ENCODE results near the gene EFCAB6.

DNA sequence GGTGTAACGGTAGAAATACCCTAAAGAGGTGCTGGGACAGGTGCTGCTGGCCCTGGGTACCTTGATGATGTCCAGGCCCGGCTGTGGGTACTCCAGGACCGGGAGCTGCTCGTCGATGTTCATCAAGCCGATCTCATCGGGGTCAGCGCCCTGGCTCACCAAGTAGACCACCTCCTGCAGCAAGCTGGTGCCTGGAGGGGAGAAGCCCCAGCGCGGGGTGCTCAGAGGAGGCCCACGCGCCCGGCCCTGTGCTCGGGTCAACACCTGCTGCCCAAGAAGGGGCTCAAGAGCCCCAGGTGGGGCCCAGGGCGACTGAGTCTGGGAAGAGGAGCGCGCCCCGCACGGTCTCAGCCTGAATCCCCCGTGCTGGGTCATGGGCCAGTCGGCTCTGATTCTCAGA lies 29.6 kb upstream of the EFCAB6 start:
- TF ChIP-seq, protein P1, sequence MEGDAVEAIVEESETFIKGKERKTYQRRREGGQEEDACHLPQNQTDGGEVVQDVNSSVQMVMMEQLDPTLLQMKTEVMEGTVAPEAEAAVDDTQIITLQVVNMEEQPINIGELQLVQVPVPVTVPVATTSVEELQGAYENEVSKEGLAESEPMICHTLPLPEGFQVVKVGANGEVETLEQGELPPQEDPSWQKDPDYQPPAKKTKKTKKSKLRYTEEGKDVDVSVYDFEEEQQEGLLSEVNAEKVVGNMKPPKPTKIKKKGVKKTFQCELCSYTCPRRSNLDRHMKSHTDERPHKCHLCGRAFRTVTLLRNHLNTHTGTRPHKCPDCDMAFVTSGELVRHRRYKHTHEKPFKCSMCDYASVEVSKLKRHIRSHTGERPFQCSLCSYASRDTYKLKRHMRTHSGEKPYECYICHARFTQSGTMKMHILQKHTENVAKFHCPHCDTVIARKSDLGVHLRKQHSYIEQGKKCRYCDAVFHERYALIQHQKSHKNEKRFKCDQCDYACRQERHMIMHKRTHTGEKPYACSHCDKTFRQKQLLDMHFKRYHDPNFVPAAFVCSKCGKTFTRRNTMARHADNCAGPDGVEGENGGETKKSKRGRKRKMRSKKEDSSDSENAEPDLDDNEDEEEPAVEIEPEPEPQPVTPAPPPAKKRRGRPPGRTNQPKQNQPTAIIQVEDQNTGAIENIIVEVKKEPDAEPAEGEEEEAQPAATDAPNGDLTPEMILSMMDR (IDR thresholded peaks at IDR 0.05): no peak
- no peak for TF ChIP-seq POLR2A (IDR thresholded peaks at IDR 0.05)
